Breast epithelium (tissue), 3 donors: ENCODE results near the gene NRXN3.

Source experiments
- CTCF ChIP-seq, 3 donors: fragments of 450-650 bp; IDR thresholded peaks; one replicate each; pipeline ENCODE4 v1.5.1; 2016 to 2017; ENCODE audit warnings: antibody characterized with exemption in 3 of 3, mild to moderate bottlenecking in 3 of 3, moderate library complexity in 3 of 3
- POLR2A ChIP-seq: fragments of 450-650 bp; IDR thresholded peaks from one replicate; pipeline ENCODE4 v1.6.1; 2016; ENCODE audit warnings: antibody characterized with exemption, mild to moderate bottlenecking, moderate library complexity
- POLR2AphosphoS5 ChIP-seq, 3 donors: sonication (generic); formaldehyde crosslinking; IDR thresholded peaks; one replicate each; pipeline ENCODE4 v1.6.1; 2017; ENCODE audit warnings: antibody characterized with exemption in 3 of 3

DNA sequence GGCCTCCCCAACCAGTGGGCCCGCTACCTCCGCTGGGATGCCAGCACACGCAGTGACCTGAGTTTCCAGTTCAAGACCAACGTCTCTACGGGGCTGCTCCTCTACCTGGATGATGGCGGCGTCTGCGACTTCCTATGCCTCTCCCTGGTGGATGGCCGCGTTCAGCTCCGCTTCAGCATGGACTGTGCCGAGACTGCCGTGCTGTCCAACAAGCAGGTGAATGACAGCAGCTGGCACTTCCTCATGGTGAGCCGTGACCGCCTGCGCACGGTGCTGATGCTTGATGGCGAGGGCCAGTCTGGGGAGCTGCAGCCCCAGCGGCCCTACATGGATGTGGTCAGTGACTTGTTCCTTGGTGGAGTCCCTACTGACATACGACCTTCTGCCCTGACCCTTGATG, 73.0 kb downstream of the NRXN3 start:
- TF ChIP-seq POLR2A (no peak), CTCF (IDR thresholded peaks at IDR 0.05) (no peak), POLR2AphosphoS5 (IDR thresholded peaks at IDR 0.05) (no peak)
